NCI-H69 (cell line): ENCODE measurements around the gene GP1BB.
"Not testable (repeated sequence)": the region's sequence is repeated elsewhere in the genome, so short reads cannot be mapped to it uniquely, and the experiment has no call there.

ENCODE experiments used
- DNase-seq: peaks from one replicate; lab custom pipeline; 2025; lab: John Stamatoyannopoulos, UW

GP1BB gene

GRCh38 chr22:19693981-19694670 lies 29.2 kb upstream of the GP1BB start:
- no peak for DNase-seq

DNA sequence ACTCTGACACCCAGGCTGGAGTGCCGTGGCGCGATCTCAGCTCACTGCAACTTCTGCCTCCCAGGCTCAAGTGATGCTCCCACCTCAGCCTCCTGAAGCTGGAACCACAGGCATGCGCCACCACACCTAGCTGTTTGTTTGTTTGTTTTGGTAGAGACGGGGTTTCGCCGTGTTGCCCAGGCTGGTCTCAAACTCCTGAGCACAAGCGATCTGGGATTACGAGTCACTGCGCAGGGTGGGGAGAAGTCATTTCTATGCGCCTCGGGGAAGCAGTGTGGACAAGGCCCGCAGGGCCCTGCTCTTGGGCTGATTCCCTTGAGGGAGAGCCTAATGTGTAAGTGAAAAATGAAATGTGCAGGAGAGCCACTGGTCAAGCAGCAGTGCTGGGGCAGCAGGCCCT lies 28.6 kb upstream of the GP1BB start:
- DNase-seq: no peak

DNA sequence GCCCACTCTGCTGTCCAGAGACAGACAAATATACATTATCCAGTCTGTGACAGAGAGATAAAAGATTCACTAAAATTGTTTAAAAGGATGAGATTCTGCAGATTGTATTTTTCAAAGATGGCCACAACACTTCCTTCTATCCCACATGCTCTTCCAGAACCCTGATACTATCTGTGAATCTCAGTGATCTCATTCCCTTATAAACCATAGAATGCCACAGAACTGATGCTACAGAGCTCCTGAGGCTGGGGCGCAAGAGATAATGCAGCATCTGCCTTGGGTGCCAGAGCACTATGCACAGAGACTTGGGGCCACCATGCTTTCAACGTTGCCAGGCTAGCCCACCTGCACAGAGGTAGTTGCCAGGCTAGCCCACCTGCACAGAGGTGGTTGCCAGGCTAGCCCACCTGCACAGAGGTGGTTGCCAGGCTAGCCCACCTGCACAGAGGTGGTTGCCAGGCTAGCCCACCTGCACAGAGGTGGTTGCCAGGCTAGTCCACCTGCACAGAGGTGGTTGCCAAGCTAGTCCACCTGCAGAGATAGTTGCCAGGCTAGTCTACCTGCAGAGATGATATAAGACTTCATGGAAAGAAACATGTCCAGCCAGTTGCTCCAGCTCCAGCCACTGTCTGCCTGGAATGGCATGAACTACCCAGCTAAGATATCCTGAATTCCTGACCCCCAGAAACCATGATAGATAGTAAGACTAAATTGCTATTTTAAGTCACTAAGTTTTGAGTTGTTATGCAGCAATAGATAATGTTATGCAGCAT lies 26.6 kb upstream of the GP1BB start:
- no peak for DNase-seq

DNA sequence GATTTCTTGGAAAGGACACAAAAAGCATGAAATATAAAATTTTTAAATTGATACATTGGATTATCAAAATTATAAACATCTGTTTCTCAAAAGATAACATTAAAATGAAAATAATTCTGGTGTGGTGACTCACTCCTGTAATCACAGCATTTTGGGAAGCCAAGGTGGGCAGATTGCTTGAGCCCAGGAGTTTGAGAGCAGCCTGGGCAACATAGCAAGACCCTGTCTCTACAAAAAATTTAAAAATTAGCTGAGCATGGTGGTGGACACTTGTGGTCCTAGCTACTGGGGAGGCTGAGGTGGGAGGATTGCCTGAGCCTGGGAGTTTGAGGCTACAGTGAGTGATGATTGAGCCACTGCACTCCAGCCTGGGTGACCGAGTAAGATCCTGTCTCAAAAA lies 25.5 kb upstream of the GP1BB start:
- not testable (repeated sequence) for DNase-seq

DNA sequence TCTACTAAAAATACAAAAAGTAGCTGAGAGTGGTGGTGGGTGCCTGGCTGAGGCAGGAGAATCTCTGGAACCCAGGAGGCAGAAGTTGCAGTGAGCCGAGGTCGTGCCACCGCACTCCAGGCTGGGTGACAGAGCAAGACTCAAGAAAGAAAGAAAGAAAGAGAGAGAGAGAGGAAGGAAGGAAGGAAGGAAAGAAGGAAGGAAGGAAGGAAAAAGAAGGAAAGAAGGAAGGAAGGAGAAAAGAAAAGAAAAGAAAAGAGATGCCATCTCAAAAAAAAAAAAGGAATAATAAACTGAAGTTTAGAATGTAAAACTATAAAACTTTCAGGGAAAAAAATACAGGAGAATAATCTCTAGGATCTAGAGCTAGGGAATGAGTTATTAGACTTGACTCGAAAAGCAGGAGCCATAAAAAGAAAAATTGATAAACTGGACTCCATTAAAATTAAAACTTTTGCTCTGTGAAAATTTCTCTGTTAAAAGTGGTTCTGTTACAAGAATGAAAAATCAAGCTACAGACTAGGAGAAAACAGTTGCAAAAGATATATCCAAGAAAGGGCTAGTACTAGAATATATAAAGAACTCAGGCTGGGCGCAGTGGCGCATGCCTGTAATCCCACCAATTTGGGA lies 22.4 kb upstream of the GP1BB start:
- DNase-seq: no peak

GRCh38 chr22:19701420-19702145 lies 21.8 kb upstream of the GP1BB start:
- no peak for DNase-seq

DNA sequence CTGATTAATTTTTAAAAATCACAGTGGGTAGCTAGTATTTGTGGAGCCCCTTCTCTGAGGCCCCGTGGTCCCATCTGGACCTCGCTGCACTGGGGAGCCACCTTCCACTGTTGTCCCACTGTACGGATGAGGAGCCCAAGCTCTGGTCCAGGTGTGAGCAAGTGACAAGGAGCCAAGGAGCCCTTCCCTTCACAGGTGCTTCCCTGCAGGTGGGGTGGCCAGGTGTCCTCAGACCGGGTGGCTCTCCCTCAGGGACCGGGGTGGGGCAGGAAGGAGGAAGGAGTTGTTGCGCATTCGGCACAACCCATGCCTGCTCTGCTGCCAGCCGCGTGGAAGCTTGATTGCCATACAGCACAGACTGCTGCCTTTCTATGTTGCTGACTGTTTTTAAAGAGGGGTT lies 19.5 kb upstream of the GP1BB start:
- DNase-seq: peak; percentile 61

DNA sequence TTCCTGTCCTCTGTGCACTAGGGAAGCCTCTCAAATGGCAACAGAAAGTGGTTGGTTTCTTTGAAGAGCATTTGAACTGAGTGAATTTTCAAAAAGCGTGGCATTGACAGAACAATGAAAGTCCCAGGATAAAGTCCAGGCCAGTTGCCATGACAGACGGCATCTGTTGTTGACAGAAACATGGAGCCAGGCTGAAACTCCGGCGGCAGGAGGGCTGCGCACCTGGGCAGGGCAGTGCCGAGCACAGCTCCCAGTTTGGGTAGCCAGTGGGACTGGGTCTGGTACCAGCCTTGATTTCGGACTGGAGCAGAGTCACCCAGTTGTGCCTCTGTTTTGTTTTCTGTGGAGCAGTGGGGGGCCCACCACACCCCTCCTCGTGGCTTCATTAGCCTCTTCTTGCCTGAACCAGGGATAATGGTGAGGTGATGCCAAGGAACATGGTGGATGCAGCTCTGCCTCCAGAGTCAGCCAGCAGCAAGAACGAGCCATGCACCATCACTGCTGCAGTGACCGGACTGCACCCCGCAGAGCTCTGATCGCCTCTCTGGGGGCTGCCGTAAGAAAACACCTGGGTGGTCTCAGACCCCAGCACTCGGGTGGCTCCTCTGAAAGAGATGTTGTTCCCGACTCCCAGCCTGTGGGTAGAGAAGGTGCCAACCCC lies 18.9 kb upstream of the GP1BB start:
- DNase-seq: peak; percentile 33

DNA sequence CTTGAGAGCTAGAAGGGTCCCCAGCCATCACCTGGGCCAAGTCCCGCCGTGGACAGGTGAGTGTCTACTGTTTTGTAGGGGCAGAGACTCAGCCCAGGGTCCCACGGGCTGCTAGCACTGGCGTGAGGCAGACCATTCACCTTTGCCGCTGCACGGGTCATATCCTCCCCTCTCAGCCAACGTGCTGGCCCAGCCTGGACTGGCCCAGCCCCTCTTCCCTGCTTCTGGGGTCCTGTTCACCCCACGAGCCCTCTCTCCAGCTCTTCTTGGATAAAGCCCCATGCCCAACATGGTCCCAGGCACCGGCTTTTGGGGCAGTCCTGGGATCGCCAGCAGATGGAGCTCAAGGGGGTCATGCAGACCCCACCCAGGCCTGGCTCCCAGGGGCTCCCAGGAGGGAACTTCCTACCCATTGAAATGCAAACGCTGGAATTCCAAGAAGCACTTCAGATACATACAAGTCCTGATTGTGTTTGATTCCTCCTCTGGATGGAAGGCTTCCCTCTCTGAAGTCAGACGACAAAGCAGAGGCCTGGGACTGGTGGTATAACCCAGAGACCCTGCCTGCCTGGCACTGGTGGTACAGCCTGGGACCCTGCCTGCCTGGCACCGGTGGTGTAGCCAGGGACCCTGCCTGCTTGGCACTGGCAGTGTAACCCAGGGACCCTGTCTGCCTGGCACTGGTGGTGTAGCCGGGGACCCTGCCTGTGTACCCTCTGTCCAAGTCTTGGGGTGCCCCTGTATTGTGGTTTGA lies 18.0 kb upstream of the GP1BB start:
- DNase-seq: no peak

DNA sequence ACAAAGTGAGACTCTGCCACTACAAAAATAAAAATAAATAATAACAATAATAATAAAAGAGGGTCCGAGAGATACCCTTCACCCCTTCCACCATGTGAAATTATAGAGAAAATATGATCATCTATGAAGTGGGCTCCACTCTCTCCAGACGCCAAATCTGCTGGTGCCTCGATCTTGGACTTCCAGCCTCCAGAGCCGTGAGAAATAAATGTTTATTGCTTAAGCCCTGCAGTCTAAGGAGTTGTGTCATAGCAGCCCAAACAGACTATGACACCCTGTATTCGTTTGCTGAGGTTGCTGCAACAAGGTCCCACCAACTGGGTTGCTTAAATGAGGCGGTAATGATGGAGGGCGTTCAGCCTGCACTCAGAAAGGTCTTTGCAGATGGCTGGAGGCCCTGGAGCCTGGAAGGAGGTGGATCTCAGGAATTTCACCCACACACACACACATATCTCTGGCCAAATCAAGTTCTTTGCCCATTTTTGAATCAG lies 16.6 kb upstream of the GP1BB start:
- no peak for DNase-seq

GRCh38 chr22:19707347-19708290 lies 15.7 kb upstream of the GP1BB start:
- DNase-seq: no peak

- no peak for DNase-seq
These were observed 14.9 kb upstream of the GP1BB start for GRCh38 chr22:19708321-19709011.

- DNase-seq: no peak
These were observed 14.1 kb upstream of the GP1BB start for GRCh38 chr22:19709063-19709769.

- DNase-seq: no peak
These were observed 13.1 kb upstream of the GP1BB start for GRCh38 chr22:19710020-19710768.

DNA sequence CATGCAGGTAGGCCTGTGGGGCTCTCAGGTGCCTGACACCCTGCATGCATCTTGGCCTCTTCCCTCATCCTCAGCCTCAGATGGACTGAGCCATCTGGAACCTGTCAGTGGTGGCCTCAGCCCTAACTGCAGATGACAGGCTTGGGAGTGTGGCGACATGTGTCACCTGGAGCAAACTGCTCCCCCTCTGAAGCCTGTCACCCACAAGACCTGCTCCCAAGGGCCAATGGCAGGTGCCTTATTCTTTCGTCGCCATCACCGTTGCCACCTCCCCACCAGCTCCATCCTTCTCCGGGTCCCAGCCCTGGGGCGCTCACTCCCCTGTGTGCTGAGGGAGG lies 12.6 kb upstream of the GP1BB start:
- DNase-seq: no peak

GRCh38 chr22:19713245-19713644 lies 10.1 kb upstream of the GP1BB start:
- DNase-seq: no peak

- DNase-seq: no peak
These were observed 9.6 kb upstream of the GP1BB start for GRCh38 chr22:19713650-19714311.
